K562 (cell line): ENCODE results near the gene OLFML3. TPM values are rescaled to one million over a fixed set of nuclear protein-coding genes. Genes with fewer than 3 reads are reported as not detected.

ENCODE experiments used
- ATAC-seq: fragments of 200-7000 bp; cut with Tn5 transposase; 3 replicates; pipeline ENCODE4 v1.9.1; 2020; ENCODE audit warnings: moderate library complexity
- BruUV-seq: library from RNA; stranded (reverse); fragments of 400-500 nt; replicated peaks from 2 replicates; lab custom pipeline; 2021; lab: Mats Ljungman, UMichigan
- CTCF ChIA-PET: fragments of 300-600 bp; formaldehyde crosslinking; extraction: SDS; loops from one replicate; lab custom pipeline; 2021; ENCODE audit warnings: low intra/inter-chr PET ratio; lab: Yijun Ruan, JAX
- POLR2A ChIA-PET: fragments of 300-600, 350-650 bp; sonication (Branson Sonifier 250); formaldehyde crosslinking; extraction: SDS; loops from one replicate; lab custom pipeline; 2021; ENCODE audit warnings: antibody characterized with exemption, inconsistent platforms; lab: Yijun Ruan, JAX
- DNase-seq, 4 experiments: peaks; one replicate each; pipeline versions ENCODE4 v3.0.0 to v3.0.0-alpha.2; 2011 to 2018; ENCODE audit warnings: low spot score in 3 of 4, mixed read lengths in 3 of 4; ENCODE audit errors: extremely low read depth in 1 of 4
- FAIRE-seq: peaks from 2 replicates; lab custom pipeline; 2011; peaks lifted over from hg19 to GRCh38; lab: Jason Lieb, UNC
- H2AFZ ChIP-seq: 2 replicates; pipeline ENCODE4 v1.6.0; 2011; ENCODE audit warnings: low read depth, low read length, control low read depth, inconsistent platforms
- H3K27ac ChIP-seq: fragments of 200-600 bp; 3 replicates; pipeline ENCODE4 v1.8.0; 2011; ENCODE audit warnings: low read depth, mild to moderate bottlenecking, control low read depth, inconsistent platforms, low read length, moderate library complexity, mixed read lengths; ENCODE audit errors: extremely low read depth
- H3K27me3 ChIP-seq, 2 experiments: fragments of 300-600 bp in 1 of 2; 2 replicates in 1 of 2; 3 replicates in 1 of 2; pipeline versions ENCODE4 v1.6.0 to v1.8.0; 2011; ENCODE audit warnings: inconsistent platforms in 2 of 2, low read length in 2 of 2, mild to moderate bottlenecking in 1 of 2, mixed read lengths in 1 of 2, moderate library complexity in 1 of 2; ENCODE audit not compliant: control insufficient read depth in 2 of 2, insufficient read depth in 2 of 2
- H3K36me3 ChIP-seq: fragments of 300-600 bp; 3 replicates; pipeline ENCODE4 v1.8.0; 2011; ENCODE audit warnings: mild to moderate bottlenecking, low read length, inconsistent platforms; ENCODE audit not compliant: control insufficient read depth, insufficient read depth
- H3K4me1 ChIP-seq, 2 experiments: fragments of 200-600 bp in 1 of 2; replicated peaks in 1 of 2; 2 replicates in 1 of 2; 3 replicates in 1 of 2; pipeline versions ENCODE4 v1.5.1 to v1.8.0; 2011; ENCODE audit warnings: inconsistent platforms in 2 of 2, low read length in 2 of 2, mild to moderate bottlenecking in 1 of 2, mixed read lengths in 1 of 2, moderate library complexity in 1 of 2; ENCODE audit not compliant: control insufficient read depth in 2 of 2, insufficient read depth in 2 of 2
- H3K4me2 ChIP-seq: 2 replicates; pipeline ENCODE4 v1.6.1; 2011; ENCODE audit warnings: low read length, control low read depth, inconsistent platforms, mixed read lengths; ENCODE audit not compliant: insufficient read depth
- H3K4me3 ChIP-seq: fragments of 200-600 bp; sonication (generic), shearing (Covaris generic); 2 replicates; pipeline ENCODE4 v1.5.1; 2016; ENCODE audit warnings: control low read depth, inconsistent platforms
- H3K79me2 ChIP-seq: fragments of 200-600 bp; 3 replicates; pipeline ENCODE4 v1.8.0; 2011; ENCODE audit warnings: low read length, inconsistent platforms; ENCODE audit not compliant: control insufficient read depth, insufficient read depth
- H3K9ac ChIP-seq, 2 experiments: 2 replicates each; pipeline versions ENCODE4 v1.6.0 to v1.6.1; 2011; ENCODE audit warnings: low read depth in 2 of 2, low read length in 2 of 2, control low read depth in 1 of 2, inconsistent platforms in 1 of 2, mild to moderate bottlenecking in 1 of 2, mixed read lengths in 1 of 2; ENCODE audit not compliant: insufficient read depth in 1 of 2
- H3K9me1 ChIP-seq: one replicate; pipeline ENCODE4 v1.6.0; 2011; ENCODE audit warnings: inconsistent platforms, mild to moderate bottlenecking, low read length, moderate library complexity; ENCODE audit not compliant: control insufficient read depth, insufficient read depth
- H3K9me3 ChIP-seq: replicated peaks from 2 replicates; pipeline ENCODE4 v1.5.1; 2011; ENCODE audit warnings: low read depth, low read length, inconsistent platforms; ENCODE audit not compliant: control insufficient read depth, insufficient read depth
- H4K20me1 ChIP-seq: replicated peaks from 2 replicates; pipeline ENCODE4 v1.6.1; 2011; ENCODE audit warnings: low read length, inconsistent platforms, mixed read lengths; ENCODE audit not compliant: control insufficient read depth, insufficient read depth
- BCOR ChIP-seq: fragments of 450-650 bp; IDR thresholded peaks from 2 replicates; pipeline ENCODE4 v1.6.1; 2016
- CEBPB ChIP-seq: fragments of 450-650 bp; IDR thresholded peaks from 2 replicates; pipeline ENCODE4 v1.6.1; 2016; ENCODE audit warnings: missing genetic modification characterization, missing compliant biosample characterization
- CREB3 ChIP-seq: fragments of 450-650 bp; conservative IDR thresholded peaks from 2 replicates; pipeline ENCODE4 v1.6.1; 2016; ENCODE audit warnings: missing genetic modification characterization, low read depth, mild to moderate bottlenecking, missing compliant biosample characterization, moderate library complexity
- HCFC1 ChIP-seq: IDR thresholded peaks from 2 replicates; pipeline ENCODE4 v1.6.1; 2012; ENCODE audit warnings: low read depth, low read length, improper control_type of control experiment
- JUNB ChIP-seq: fragments of 450-650 bp; formaldehyde crosslinking; conservative IDR thresholded peaks from 2 replicates; pipeline ENCODE4 v1.4.0; 2020; ENCODE audit warnings: mild to moderate bottlenecking
- MTA2 ChIP-seq: fragments of 450-650 bp; IDR thresholded peaks from 2 replicates; pipeline ENCODE4 v1.6.1; 2016; ENCODE audit warnings: low read depth
- NR3C1 ChIP-seq: sonication (generic); formaldehyde crosslinking; IDR thresholded peaks from 2 replicates; pipeline ENCODE4 v1.8.1; 2022; ENCODE audit warnings: missing genetic modification reagents
- SAFB ChIP-seq: fragments of 200-400 bp; formaldehyde crosslinking; IDR thresholded peaks from 2 replicates; pipeline ENCODE4 v1.6.1; 2017; ENCODE audit warnings: low read depth, low read length, borderline replicate concordance
- TFE3 ChIP-seq: fragments of 450-650 bp; formaldehyde crosslinking; IDR thresholded peaks from 2 replicates; pipeline ENCODE4 v1.4.0; 2020; ENCODE audit warnings: mild to moderate bottlenecking, mixed read lengths
- YBX1 ChIP-seq: fragments of 450-650 bp; IDR thresholded peaks from 2 replicates; pipeline ENCODE4 v1.7.1; 2016; ENCODE audit warnings: mild to moderate bottlenecking
- ZBTB5 ChIP-seq: fragments of 450-650 bp; IDR thresholded peaks from 2 replicates; pipeline ENCODE4 v1.6.1; 2017; ENCODE audit warnings: antibody characterized with exemption
- ZNF354B ChIP-seq: fragments of 250-450 bp; sonication (Bioruptor Pico); IDR thresholded peaks from 2 replicates; pipeline ENCODE4 v1.4.0; 2020
- ZNF408 ChIP-seq: fragments of 250-450 bp; sonication (Bioruptor Pico); IDR thresholded peaks from 2 replicates; pipeline ENCODE4 v1.4.0; 2020; ENCODE audit warnings: low read depth, mild to moderate bottlenecking, moderate library complexity
- ZNF766 ChIP-seq: fragments of 200-800 bp; sonication (Bioruptor generic); conservative IDR thresholded peaks from 2 replicates; pipeline ENCODE4 v1.6.1; 2016; ENCODE audit warnings: missing genetic modification characterization, missing compliant biosample characterization
- WGBS: fragments of 100-300 bp; shearing (Covaris generic); methylation state at CpG from one replicate; pipeline ENCODE4 v1.1.6; 2016; ENCODE audit warnings: low coverage, mixed read lengths; ENCODE audit not compliant: insufficient coverage; ENCODE audit errors: missing lambda C conversion rate; 5-methylcytosine and 5-hydroxymethylcytosine counted together
- in situ Hi-C: fragments of 300-500 bp; cut with MboI; formaldehyde crosslinking; loops from 4 replicates; pipeline ENCODE4 v1.15.0; 2018; ENCODE audit warnings: inconsistent platforms, mixed read lengths
- intact Hi-C: fragments of 100-400 bp; cut with micrococcal nuclease; formaldehyde crosslinking; loops from 2 replicates; pipeline ENCODE4 v1.14.2; 2022
- polyA plus RNA-seq, 8 experiments: library from polyadenylated mRNA; depleted of rRNA in 4 of 8; stranded (reverse) in 5 of 8; unstranded in 3 of 8; fragments of >200 nt; fragmentation: Nextera tagmentation in 2 of 8; fragmentation: Illumina TruSeq in 1 of 8; extraction: Ambion mirVana in 2 of 8; extraction: Trizol in 1 of 8; gene quantifications; 2 replicates each; pipeline versions ENCODE4 v1.2.1 to v1.2.3, GENCODE V29; 2011 to 2014; ENCODE audit warnings: inconsistent platforms in 1 of 8, missing spikeins in 1 of 8
- total RNA-seq, 7 experiments: library from RNA; depleted of rRNA in 6 of 7; stranded (reverse); fragments of >200 nt in 6 of 7; fragmentation: Illumina TruSeq in 2 of 7; extraction: Trizol in 2 of 7; gene quantifications; 2 replicates each; pipeline versions ENCODE4 v1.2.1 to v1.2.3, GENCODE V29; 2011 to 2021; ENCODE audit warnings: low replicate concordance in 1 of 7
- TF ChIP-seq, protein P1 (sequence below), 2 experiments: fragments of 150-350 bp in 1 of 2; IDR thresholded peaks; 2 replicates each; pipeline ENCODE4 v1.6.1; 2012 to 2016; ENCODE audit warnings: low read depth in 2 of 2, low read length in 2 of 2, mild to moderate bottlenecking in 1 of 2, moderate library complexity in 1 of 2

Gene OLFML3
- total and polyA plus RNA-seq, 9 of the 15 experiments (the other 6 are each of a cell fraction or from before 2014, with no cell fraction given): 0.07 to 0.13 (median 0.07) TPM; not detected in 6

DNA sequence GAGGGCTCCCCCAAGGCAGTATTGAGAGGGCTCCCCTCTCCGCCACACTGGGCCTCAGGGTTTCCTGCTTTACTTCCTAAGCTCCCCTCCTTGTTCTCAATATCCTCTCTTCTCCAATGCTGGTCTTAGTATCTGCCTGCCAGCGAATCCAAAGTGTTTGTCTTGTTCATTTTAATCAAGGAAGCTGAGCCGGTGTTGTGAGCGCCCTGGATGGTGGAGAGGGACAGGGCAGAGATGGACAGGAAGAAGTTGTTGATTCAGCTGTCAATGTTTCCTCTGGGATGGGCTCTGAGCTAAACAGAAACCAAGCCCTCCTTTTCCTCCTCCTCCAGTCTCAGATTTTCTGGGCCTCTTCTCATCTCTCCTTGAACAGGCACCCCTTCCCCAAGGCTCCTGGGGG is 5.4 kb downstream of the OLFML3 start (continued):
- TF ChIP-seq CEBPB: no peak
- no peak for TF ChIP-seq YBX1
- no peak for TF ChIP-seq ZNF408 (CRISPR knock-in tag)
- no peak for TF ChIP-seq ZNF354B
- no peak for TF ChIP-seq MTA2
- TF ChIP-seq ZNF766 (CRISPR knock-in tag): no peak

- H3K27ac ChIP-seq: no peak overlapping the region
- ATAC-seq: no peak
- in situ Hi-C loops (loop anchor here (10.0 to 25.0 kb wide), 2 partner anchors 288 to 1075 kb away; no protein-coding TSS in a partner anchor), intact Hi-C loops (no loop called here)
- ChIA-PET POLR2A (no interaction called here), CTCF (no interaction called here)
- DNase-seq: no peak
- no peak for FAIRE-seq
- WGBS: under 1% methylated on average over 6 of the region's 6 CpGs
- H3K9ac ChIP-seq: no peak overlapping the region
- H3K9me3 ChIP-seq: no peaks in the 10 kb centered on the region
- H3K9me1 ChIP-seq: no peaks in the 10 kb centered on the region
- H3K79me2 ChIP-seq: no peaks in the 10 kb centered on the region
- TF ChIP-seq SAFB: no peak
- TF ChIP-seq, protein P1, sequence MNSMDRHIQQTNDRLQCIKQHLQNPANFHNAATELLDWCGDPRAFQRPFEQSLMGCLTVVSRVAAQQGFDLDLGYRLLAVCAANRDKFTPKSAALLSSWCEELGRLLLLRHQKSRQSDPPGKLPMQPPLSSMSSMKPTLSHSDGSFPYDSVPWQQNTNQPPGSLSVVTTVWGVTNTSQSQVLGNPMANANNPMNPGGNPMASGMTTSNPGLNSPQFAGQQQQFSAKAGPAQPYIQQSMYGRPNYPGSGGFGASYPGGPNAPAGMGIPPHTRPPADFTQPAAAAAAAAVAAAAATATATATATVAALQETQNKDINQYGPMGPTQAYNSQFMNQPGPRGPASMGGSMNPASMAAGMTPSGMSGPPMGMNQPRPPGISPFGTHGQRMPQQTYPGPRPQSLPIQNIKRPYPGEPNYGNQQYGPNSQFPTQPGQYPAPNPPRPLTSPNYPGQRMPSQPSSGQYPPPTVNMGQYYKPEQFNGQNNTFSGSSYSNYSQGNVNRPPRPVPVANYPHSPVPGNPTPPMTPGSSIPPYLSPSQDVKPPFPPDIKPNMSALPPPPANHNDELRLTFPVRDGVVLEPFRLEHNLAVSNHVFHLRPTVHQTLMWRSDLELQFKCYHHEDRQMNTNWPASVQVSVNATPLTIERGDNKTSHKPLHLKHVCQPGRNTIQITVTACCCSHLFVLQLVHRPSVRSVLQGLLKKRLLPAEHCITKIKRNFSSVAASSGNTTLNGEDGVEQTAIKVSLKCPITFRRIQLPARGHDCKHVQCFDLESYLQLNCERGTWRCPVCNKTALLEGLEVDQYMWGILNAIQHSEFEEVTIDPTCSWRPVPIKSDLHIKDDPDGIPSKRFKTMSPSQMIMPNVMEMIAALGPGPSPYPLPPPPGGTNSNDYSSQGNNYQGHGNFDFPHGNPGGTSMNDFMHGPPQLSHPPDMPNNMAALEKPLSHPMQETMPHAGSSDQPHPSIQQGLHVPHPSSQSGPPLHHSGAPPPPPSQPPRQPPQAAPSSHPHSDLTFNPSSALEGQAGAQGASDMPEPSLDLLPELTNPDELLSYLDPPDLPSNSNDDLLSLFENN (IDR thresholded peaks at IDR 0.05; ENCODE audit: low read depth in 2 of 2, low read length in 2 of 2): no peak
- TF ChIP-seq ZBTB5: no peak
- TF ChIP-seq JUNB (CRISPR knock-in tag): no peak
- no peak for TF ChIP-seq CREB3
- TF ChIP-seq HCFC1: no peak
- no peak for TF ChIP-seq BCOR
- TF ChIP-seq NR3C1: no peak
- TF ChIP-seq TFE3 (CRISPR knock-in tag): no peak
- no peak overlapping the region for H3K4me2 ChIP-seq
- H4K20me1 ChIP-seq: no peaks in the 10 kb centered on the region
- no peak overlapping the region for H2AFZ ChIP-seq
- peaks cover 0 to 8% of the 10 kb centered on the region in 2 experiments; a peak in 1 of 5 replicates for H3K4me1 ChIP-seq
- no peaks in the 10 kb centered on the region for H3K36me3 ChIP-seq
- no peak overlapping the region for H3K4me3 ChIP-seq
- peaks cover 17 to 46% of the 10 kb centered on the region in 2 experiments; a peak in 4 of 5 replicates for H3K27me3 ChIP-seq
- BruUV-seq: no TSS peak
Observed at GRCh38 chr1:113986802-113987201, 7.5 kb downstream of the OLFML3 start.
